ENCODE results near the gene MUC4.
"Not testable (repeated sequence)": the region's sequence is repeated elsewhere in the genome, so short reads cannot be mapped to it uniquely, and the experiment has no call there.

Gene MUC4

DNA sequence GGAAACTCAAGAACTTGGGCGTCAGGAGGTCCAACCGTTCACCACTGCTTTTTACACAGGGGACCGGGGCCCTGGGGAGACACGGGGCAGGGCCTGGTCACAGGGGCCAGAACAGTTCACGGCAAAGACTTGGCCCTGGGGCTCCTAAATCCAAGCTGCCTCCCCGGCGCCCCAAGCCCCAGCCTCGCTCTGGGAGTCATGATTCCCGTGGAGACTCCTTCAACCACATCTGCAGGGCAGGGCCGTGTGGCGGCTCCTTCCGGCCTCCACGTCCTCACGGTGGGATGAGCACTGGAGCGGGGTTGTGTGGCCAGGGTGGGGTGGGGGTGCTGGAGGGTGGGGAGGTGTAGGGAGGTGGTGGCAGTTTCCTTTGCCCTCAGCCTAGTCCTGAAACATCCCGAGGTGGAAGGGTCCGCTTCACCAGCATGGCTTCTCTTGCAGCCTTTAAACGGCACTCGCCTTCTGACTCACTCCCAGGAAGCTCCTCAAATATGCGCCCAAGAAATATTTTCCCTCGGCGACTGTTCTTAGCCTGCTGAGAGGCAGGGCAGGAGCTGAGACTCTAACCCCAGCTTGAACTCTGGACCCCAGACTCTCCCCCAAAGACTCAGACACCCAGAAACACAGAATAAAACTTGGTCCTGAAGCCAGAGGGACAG lies 1.8 kb downstream of the MUC4 start:
- DNase-seq, result no peak

DNA sequence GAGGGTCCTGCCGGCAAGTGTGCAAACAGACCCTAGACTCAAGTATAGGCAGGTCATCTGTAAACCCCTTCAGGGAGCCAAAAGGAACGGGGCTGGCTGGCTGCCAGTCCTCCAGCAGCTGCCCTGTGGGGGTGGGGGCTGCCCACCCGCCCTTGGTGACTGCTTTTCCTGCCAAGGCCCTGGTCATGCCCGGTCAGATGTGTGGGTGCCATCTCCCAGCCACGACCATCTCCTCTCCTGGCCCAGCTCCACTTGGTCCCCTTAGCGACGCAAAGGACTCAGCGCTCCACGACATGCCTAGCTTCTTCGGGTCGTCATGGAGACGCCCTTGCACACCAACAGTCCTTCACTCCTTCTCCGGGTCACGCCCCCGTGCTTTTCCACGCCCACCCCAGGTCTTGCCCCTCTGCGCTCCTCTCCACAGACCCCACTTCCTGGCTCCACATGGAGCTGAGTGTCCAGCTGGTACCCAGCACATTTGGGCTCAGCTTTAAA lies 2.4 kb downstream of the MUC4 start:
- peak; percentile 20 for DNase-seq

DNA sequence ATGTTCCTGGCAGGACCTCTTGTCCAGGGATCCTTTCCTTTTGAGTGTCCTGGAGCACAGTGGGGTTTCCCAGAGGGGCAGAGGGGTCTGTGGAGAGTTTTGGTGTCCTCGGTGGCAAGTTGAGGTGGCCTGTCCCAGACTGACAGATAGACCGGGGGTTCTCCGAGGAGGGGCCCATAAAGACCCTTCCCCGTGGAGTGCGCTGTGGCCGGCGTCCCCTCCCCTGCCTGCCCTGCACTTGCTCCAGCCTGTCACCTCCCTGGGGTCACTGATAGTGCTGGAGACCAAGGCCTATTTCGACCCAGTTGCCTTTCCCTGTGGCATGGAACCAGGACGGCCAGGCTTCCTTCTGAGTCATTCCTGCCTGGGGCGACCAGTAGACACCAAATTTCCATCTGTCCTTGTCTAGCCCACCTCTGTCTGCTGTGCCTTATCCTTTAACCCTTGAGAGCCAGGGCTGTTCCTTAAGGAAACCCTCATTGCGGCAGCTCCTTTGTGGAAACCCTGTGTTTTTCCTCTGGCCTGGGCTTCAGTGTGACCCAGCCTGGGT lies 2.9 kb downstream of the MUC4 start:
- DNase-seq, result no peak

DNA sequence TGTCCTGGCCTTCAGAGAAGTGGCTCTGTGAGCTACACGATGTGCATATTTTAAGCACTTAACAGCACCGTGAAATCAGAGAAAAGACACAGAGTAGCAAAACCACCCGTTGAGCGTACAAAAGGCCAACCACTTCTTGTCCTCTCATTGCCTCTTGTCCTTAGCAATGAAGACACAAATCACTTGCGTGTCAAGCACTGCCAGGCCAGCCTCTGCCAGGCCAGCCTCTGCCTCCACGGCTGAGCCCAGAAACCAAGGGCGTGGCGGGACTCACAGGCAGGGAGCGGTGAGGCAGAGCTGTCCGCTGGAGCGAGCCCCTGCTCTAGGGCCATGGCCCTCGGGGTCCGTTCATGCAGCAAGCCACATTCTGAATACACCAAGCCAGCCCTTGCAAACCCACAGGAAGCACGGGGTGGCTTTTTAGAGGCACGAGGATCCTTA lies 4.0 kb downstream of the MUC4 start:
- peak; percentile 20 for DNase-seq

DNA sequence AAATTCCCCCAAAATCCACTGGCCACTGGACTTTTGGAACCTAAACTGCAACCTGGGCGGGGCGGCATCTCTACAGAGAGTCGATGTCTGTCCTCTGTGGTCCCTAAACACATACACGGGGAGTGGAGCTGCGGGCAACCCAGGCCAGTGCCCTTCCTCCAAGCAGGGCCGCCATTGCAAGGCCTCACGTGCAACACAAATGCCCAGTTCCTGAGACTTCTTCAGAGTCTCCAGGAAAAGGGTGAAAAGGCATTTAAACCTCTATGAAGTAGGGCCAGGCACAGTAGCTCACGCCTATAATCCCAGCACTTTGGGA lies 4.9 kb downstream of the MUC4 start:
- DNase-seq, result no peak

DNA sequence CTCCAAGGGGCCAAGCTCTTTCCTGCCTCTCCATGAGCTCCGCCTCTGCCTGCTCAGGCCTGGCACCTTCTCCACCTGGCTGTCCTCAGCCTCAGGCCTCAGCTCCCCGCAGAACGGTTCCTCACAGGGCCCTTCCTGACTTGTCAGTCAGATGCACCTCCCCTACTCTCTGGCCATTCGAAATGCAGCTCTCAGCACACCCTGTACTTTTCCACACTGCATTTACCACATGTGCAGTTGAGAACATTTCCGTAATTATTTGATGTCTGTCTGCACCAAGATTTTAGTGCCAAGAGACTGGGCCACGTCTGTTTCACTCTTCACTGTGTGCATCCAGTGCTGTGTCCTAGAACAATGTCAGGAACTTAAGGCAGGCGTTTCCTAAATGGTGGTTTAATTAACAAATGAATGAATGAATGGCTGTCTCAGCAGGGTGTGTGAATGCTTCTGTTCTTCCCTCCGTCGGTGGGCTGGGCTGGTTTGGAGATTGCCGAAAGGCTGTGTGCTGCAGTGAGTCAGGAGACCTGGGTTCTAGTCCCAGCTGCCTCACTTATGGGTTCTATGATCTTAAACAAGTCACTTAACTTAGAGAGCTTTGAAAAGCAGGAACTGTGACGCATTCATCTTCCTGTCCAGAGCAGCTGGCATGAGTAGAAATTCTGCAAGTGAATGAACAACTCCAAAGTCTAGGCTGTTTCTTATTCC lies 5.4 kb downstream of the MUC4 start:
- peak; percentile 28 for DNase-seq

DNA sequence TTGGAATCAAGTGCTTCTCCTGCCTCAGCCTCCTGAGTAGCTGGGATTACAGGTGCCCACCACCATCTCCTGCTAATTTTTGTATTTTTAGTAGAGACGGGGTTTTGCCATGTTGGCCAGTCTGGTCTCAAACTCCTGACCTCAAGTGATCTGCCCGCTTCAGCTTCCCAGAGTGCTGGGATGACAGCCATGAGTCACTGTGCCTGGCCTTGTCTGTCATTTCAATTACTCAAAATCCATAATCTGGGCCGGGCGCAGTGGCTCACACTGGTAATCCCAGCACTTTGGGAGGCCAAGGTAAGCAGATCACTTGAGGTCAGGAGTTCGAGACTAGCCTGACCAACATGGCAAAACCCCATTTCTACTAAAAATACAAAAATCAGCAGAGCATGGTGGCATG lies 6.1 kb downstream of the MUC4 start:
- not testable (repeated sequence) for DNase-seq

DNA sequence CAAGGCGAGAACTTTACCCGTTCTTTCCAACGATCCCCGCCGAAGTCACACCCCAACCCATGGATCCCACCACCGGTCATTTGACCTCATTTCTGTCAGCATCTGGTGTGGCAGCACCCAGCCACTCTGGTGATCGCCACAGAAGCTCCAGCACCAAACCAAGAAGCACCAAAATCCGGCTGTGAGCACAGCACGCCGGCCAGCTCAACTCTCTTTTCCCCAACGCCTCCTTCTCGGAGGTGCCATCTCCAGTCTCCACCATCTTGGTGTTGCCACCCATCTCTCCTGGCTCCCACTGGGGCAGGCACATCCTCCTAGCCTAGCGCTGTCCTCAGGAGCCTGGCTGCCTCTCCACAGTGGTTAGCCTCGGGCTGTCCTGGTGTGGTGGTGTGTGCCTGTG lies 6.5 kb downstream of the MUC4 start:
- DNase-seq, result no peak

DNA sequence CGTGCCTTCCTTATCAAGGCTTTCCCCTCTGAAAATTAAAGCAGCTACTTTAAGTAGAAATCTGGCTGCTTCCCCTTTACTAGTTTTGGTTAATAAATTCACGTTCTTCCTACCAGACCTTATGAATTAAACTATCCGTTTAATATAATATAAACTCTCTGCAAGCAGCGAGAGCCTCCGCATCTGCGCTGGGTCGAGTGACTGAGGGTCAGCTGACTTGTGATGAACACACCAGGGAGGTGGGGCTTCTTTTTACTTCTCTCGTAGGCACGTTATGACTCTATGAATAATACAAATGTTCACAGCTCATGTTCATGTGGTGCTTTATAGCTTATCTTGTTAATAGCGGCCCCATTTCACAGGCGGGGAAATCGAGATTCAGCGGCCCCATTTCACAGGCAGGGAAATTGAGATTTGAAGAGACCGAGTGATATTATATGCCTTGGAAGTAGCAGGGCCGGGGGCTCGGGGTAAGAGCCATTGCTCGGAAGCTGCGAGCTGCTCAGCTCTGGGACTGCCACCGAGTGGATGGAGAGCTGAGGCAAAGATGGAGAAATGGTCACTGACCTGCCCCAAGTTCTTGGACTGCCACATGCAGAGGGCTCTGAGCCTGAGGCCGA lies 8.3 kb downstream of the MUC4 start:
- DNase-seq, result no peak

DNA sequence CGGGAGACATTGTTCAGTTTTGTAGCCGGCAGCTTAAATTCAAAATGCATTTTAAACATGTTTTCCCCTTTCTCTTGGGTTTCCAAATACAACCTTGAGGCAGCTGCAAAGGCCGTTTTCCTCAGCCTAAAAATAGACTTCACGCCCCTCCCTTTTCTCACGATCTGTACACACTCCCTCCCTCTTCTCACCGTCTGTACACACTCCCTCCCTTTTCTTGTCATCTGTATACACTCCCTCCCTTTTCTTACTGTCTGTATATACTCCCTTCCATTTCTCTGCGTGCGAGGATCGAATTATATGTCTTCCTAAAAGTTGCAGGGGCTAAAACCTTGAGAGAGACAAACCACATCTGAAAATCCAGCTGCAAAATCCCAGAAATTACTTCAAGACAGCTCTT lies 8.9 kb downstream of the MUC4 start:
- peak; percentile 56 for DNase-seq

DNA sequence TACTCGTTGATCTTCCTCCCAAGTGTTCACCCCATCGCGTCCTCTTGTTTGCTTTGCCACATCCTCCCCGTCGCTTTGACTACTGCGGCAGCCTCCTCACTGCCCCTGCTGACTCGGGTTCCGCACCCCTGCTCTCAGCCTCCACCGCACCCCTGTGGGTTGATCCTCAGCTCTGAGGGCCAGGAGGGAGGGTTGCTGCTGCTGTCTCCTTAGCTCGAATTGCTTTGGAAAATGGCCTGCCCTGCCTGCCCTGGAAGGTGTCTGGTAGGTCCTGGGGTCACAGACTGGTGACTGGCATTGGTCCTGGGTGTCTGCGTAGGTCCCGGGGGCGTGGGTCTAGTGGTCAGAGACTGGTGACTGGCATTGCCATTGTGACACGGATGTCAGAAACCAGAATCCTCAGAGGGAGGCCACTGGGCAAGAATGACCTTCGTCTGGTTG lies 9.4 kb downstream of the MUC4 start:
- no peak for DNase-seq

DNA sequence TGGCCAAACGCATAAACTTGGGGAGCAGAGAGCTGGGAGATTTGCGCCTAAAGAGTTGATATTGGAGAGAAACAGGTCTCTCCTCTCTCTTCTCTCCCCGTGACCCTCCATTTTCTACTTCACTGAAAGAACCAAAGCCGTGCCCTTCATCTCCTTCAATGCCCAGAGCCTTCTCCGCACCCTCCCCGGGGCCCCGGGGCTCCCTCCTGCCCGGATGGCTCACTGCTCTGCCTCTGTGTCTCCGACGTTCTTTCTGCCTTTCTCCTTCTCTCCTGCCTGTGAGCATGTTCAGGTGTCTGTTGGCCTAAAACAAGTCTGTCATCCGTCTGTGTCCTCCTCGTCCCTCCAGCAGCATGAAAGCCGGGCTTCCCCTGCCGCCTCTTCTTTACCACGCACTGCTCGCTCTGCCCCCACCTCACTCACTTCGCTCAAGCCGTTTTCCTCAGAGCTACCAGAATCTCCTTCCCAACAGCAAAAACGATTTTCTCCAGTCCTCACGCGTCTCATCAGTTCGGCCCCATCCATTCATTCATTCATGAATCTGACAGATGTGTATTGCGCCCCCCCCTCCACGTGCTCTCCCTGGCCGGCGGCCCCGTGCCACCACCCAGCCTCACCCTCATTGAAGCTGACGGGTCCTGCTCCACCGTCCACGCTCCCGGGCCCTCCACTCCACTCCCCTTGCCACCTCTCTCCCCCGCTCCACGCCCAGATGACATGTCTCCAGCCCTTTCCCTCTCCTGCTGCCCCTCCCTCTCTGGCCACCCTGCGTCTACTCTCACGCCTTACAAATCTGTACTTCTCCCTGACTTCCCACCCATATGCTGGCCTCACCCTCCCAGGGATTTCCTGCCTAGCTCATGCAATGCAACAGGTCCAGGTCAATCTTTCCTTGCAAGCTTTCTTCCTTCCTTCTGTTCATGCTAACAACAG lies 10.2 kb downstream of the MUC4 start:
- DNase-seq, result no peak

DNA sequence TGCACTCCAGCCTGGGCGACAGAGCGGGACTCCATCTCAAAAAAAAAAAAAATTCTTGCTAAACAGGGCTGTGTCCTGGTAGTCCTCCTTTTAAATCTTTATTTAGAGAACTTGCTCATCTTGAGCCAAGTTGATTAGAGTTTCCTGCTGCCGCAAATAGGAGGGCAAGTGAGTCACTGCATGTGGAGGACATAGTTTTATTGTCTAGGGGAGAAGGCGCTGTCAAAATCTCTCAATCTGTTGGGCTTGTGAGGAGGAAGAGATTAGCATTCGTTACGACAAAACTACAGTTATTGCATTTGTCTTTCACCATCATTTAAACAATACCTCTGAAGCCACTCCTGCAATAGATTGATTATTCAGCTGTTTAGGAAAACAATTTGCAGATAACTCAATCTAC lies 11.5 kb downstream of the MUC4 start:
- no peak for DNase-seq

DNA sequence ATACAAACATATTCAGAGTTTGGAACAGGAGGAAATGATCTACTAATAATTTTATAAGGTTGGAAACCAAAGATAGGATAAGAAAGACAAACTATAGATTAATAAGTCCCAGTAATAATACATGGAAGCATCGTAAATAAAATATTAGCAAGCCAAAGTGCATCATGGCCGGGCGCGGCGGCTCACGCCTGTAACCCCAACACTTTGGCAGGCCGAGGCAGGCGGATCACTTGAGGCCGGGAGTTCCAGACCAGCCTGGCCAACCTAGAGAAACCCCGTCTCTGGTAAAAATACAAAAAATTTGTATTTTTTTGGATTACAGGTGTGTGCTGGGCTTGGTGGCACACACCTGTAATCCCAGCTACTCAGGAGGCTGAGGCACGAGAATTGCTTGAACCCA lies 14.9 kb downstream of the MUC4 start:
- DNase-seq, result no peak

DNA sequence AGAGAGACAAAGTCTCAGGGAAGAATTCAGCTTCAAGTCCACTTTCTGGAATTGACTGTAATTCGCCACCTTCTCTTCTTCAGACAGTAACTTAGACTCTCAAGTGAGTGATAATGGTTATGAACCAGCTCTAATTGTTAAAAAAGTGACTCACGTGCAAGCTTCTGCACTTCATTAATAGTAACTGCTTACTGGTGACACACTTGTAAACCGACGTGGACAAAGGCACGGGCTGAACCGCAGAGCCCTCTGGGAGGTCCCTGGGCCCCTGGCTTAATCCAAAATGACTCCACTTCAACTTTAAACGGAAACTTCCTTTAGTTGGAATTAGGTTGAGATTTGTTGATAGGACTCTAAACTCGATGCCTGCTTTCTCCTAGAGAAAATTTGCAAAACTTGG lies 17.0 kb downstream of the MUC4 start:
- DNase-seq, result no peak

DNA sequence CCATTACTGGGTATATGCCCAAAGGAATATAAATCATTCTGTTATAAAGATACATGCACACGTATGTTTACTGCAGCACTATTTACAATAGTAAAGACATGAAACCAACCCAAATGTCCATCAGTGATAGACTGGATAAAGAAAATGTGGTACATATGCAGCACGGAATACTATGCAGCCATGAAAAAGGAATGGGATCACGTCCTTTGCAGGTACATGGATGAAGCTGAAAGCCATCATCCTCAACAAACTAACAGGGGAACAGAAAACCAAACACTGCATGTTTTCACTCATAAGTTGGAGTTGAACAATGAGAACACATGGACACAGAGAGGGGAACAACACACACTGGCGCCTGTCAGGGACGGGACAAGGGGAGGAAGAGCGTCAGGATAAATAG lies 19.1 kb downstream of the MUC4 start:
- DNase-seq, result not testable (repeated sequence)

DNA sequence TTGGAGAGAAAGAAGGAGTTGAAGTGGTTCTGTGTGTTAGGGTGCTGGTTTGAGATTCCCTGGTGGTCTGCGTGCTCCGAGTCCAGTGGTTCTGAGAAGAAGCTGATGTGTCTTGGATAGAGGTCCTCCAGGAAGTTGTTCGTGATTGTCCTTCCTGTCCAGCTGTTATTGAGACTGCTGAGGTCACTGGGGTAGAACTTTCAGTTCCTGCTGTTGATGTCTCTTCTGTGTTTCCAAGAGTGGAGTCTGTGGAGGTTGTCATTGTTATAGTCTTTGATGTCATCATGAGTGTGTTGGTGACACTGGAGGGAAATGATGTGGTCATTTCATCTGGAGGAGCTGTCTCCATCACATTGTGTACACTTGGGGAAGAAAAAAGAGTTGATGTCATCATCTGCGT lies 20.8 kb downstream of the MUC4 start:
- DNase-seq, result no peak

DNA sequence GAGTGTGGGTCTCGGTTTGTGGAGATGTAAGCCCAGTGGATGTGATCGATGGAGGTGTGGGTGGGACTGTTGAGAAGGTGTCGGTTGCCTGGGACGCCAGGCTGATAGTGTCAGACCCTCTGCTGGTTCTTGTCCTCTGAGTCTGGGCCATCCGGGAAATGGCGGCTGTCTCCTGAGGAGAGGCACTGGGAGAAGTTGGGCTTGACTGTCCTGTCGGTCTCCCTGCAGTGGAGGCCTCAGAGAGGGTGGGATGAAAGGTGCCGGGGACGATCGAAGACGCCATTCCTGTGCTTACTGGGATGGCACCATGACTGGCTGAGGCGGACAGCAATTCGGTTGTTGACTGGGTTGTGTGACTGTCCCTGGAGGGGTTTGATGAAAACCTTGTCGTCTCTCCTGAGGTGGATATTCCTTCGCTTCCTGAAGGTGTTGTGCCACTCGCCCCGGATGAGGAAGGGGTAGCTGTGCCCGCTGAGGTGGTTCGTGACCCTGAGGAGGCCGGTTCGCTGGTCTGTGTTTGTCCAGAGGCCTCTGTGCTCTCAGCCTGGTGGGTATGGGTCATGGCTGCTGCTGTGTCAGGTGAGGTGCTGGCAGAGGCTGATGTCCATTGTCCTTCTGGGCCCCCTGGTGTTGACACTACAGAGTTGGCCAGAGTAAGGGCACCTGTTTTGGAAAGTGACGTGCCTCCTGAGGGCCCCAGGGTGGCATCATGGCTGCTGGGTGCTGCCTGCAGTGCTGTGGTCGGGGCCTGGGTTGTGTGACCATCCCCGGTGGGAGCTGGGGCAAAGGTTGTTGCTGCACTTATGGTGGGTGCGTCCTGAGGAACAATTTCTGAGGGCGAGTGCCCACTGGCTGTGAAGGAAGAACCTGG lies 22.8 kb downstream of the MUC4 start:
- no peak for DNase-seq

DNA sequence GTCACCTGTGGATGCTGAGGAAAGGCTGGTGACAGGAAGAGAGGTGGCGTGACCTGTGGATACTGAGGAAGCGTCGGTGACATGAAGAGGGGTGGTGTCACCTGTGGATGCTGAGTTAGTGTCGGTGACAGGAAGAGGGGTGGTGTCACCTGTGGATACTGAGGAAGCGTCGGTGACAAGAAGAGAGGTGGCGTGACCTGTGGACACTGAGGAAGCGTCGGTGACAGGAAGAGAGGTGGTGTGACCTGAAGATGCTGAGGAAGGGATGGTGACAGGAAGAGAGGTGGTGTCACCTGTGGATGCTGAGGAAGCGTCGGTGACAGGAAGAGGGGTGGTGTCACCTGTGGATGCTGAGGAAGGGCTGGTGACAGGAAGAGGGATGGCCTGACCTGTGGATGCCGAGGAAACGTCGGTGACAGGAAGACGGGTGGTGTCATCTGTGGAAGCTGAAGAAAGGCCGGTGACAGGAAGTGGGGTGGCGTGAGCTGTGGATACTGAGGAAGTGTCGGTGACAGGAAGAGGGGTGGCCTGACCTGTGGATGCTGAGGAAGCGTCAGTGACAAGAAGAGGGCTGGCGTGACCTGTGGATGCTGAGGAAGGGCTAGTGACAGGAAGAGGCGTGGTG lies 25.8 kb downstream of the MUC4 start:
- not testable (repeated sequence) for DNase-seq

DNA sequence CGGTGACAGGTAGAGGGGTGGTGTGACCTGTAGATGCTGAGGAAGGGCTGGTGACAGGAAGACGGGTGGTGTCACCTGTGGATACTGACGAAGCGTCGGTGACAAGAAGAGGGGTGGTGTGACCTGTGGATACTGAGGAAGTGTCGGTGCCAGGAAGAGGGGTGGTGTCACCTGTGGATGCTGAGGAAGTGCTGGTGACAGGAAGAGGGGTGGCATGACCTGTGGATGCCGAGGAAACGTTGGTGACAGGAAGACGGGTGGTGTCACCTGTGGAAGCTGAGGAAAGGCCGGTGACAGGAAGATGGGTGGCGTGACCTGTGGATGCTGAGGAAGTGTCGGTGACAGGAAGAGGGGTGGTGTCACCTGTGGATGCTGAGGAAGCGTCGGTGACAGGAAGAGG lies 27.7 kb downstream of the MUC4 start:
- DNase-seq, result not testable (repeated sequence)

DNA sequence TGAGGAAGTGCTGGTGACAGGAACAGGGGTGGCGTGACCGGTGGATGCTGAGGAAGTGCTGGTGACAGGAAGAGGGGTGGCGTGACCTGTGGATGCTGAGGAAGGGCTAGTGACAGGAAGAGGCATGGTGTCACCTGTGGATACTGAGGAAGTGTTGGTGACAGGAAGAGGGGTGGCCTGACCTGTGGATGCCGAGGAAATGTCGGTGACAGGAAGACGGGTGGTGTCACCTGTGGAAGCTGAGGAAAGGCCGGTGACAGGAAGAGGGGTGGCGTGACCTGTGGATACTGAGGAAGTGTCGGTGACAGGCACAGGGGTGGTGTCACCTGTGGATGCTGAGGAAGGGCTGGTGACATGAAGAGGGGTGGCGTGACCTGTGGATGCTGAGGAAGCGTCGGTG lies 30.5 kb downstream of the MUC4 start:
- DNase-seq, result not testable (repeated sequence)

Data from NCI-H345 (cell line).